Endothelial cell of umbilical vein (primary cell): Measurements from ENCODE around the gene PTCH2. TPM values are rescaled to one million over a fixed set of nuclear protein-coding genes. Genes with fewer than 3 reads are reported as not detected.

Source experiments
- BruUV-seq: library from RNA; stranded (reverse); fragments of 400-500 nt; replicated peaks from 2 replicates; lab custom pipeline; 2021; lab: Mats Ljungman, UMichigan
- CTCF ChIA-PET: fragments of 300-600, 350-600 bp; sonication (Branson Sonifier 250); formaldehyde crosslinking; loops from one replicate; lab custom pipeline; 2021; ENCODE audit warnings: antibody characterized with exemption, inconsistent platforms; lab: Charles Lee
- POLR2A ChIA-PET: fragments of 300-600, 350-600 bp; sonication (Branson Sonifier 250); formaldehyde crosslinking; loops from one replicate; lab custom pipeline; 2021; ENCODE audit warnings: antibody characterized with exemption, inconsistent platforms; lab: Charles Lee
- DNase-seq: peaks from one replicate; pipeline ENCODE4 v3.0.0-alpha.2; 2011; ENCODE audit warnings: low read depth, low spot score
- FAIRE-seq: peaks from 2 replicates; lab custom pipeline; 2011; peaks lifted over from hg19 to GRCh38; lab: Jason Lieb, UNC
- H2AFZ ChIP-seq: 2 replicates; pipeline ENCODE4 v1.6.0; 2012; ENCODE audit warnings: low read depth, low read length, control low read depth, inconsistent platforms
- H3K27ac ChIP-seq: 2 replicates; pipeline ENCODE4 v1.5.1; 2011; ENCODE audit warnings: low read depth, mild to moderate bottlenecking, control low read depth, low read length, moderate library complexity; ENCODE audit not compliant: insufficient read depth
- H3K27me3 ChIP-seq, 2 experiments: 2 replicates each; pipeline versions ENCODE4 v1.6.0 to v1.6.1; 2011; ENCODE audit warnings: low read length in 2 of 2, mixed read lengths in 1 of 2; ENCODE audit not compliant: control insufficient read depth in 2 of 2, insufficient read depth in 2 of 2
- H3K36me3 ChIP-seq, 2 experiments: 2 replicates in 1 of 2; 3 replicates in 1 of 2; pipeline ENCODE4 v1.5.1; 2011; ENCODE audit warnings: low read length in 2 of 2, mild to moderate bottlenecking in 1 of 2, moderate library complexity in 1 of 2; ENCODE audit not compliant: control insufficient read depth in 2 of 2, insufficient read depth in 2 of 2; ENCODE audit errors: extremely low read depth in 1 of 2
- H3K4me1 ChIP-seq: 3 replicates; pipeline ENCODE4 v1.5.1; 2011; ENCODE audit warnings: mild to moderate bottlenecking, low read length; ENCODE audit not compliant: control insufficient read depth, insufficient read depth; ENCODE audit errors: extremely low read depth
- H3K4me2 ChIP-seq: 2 replicates; pipeline ENCODE4 v1.6.1; 2011; ENCODE audit warnings: low read length, control low read depth, mixed read lengths; ENCODE audit not compliant: insufficient read depth
- H3K4me3 ChIP-seq, 3 experiments: fragments of 200-600 bp in 1 of 3; sonication (generic), shearing (Covaris generic) in 1 of 3; replicated peaks in 1 of 3; 2 replicates each; pipeline ENCODE4 v1.5.1; 2011 to 2016; ENCODE audit warnings: control low read depth in 3 of 3, low read length in 3 of 3, mild to moderate bottlenecking in 2 of 3, inconsistent platforms in 1 of 3, low read depth in 1 of 3, moderate library complexity in 1 of 3; ENCODE audit not compliant: insufficient read depth in 1 of 3
- H3K79me2 ChIP-seq: 2 replicates; pipeline ENCODE4 v1.6.0; 2012; ENCODE audit warnings: low read length, inconsistent platforms; ENCODE audit not compliant: control insufficient read depth, insufficient read depth
- H3K9ac ChIP-seq: replicated peaks from 2 replicates; pipeline ENCODE3; 2011; ENCODE audit warnings: low read length, control low read depth; ENCODE audit not compliant: insufficient read depth; ENCODE audit errors: extremely low read depth
- H3K9me1 ChIP-seq: replicated peaks from 3 replicates; pipeline ENCODE4 v1.6.0; 2011; ENCODE audit warnings: mild to moderate bottlenecking, low read length; ENCODE audit not compliant: control insufficient read depth, insufficient read depth; ENCODE audit errors: extremely low read depth
- H3K9me3 ChIP-seq: replicated peaks from 2 replicates; pipeline ENCODE4 v1.5.1; 2012; ENCODE audit warnings: low read length, inconsistent platforms; ENCODE audit not compliant: control insufficient read depth, insufficient read depth
- H4K20me1 ChIP-seq: replicated peaks from 2 replicates; pipeline ENCODE3; 2011; ENCODE audit warnings: mild to moderate bottlenecking, low read length; ENCODE audit not compliant: control insufficient read depth, insufficient read depth; ENCODE audit errors: extremely low read depth
- EZH2 ChIP-seq: IDR thresholded peaks from 2 replicates; pipeline ENCODE4 v1.6.1; 2012; ENCODE audit warnings: borderline replicate concordance, low read depth, mild to moderate bottlenecking, moderate library complexity, low read length, inconsistent platforms; ENCODE audit not compliant: severe bottlenecking
- FOS ChIP-seq: IDR thresholded peaks from 2 replicates; pipeline ENCODE4 v1.6.1; 2011; ENCODE audit warnings: mild to moderate bottlenecking, low read length, moderate library complexity, borderline replicate concordance; ENCODE audit not compliant: insufficient read depth
- GATA2 ChIP-seq: IDR thresholded peaks from 2 replicates; pipeline ENCODE4 v1.7.0; 2011; ENCODE audit warnings: low read depth, mild to moderate bottlenecking, moderate library complexity, mixed read lengths, low read length; ENCODE audit not compliant: insufficient read length, insufficient read depth
- JUN ChIP-seq: IDR thresholded peaks from 2 replicates; pipeline ENCODE4 v1.6.1; 2011; ENCODE audit warnings: borderline replicate concordance, low read depth; ENCODE audit not compliant: insufficient read length, insufficient read depth
- MYC ChIP-seq: IDR thresholded peaks from one replicate; pipeline ENCODE4 v1.6.1; 2011; ENCODE audit warnings: mild to moderate bottlenecking, low read depth, low read length
- POLR2A ChIP-seq: IDR thresholded peaks from 2 replicates; pipeline ENCODE4 v1.6.1; 2012; ENCODE audit warnings: low read depth, mild to moderate bottlenecking, control low read depth, low read length
- POLR2AphosphoS5 ChIP-seq: IDR thresholded peaks from 2 replicates; pipeline ENCODE4 v1.6.1; 2012; ENCODE audit warnings: low read depth, mild to moderate bottlenecking, control low read depth, low read length, moderate library complexity; ENCODE audit not compliant: insufficient read depth
- dilution Hi-C: fragments of 300-500 bp; cut with MboI; formaldehyde crosslinking; loops from one replicate; pipeline ENCODE4 v1.15.0; 2019; ENCODE audit warnings: low sequenced_read_pairs; ENCODE audit not compliant: extremely low pct_ligation_motif_present
- intact Hi-C: fragments of 100-400 bp; cut with micrococcal nuclease; formaldehyde crosslinking; loops from one replicate; pipeline ENCODE4 v1.10.0; 2022
- polyA plus RNA-seq, 4 experiments: library from polyadenylated mRNA; depleted of rRNA in 3 of 4; stranded (reverse) in 3 of 4; unstranded in 1 of 4; fragments of >200 nt; gene quantifications; 2 replicates each; pipeline versions ENCODE4 v1.2.1 to v1.2.3, GENCODE V29; 2011 to 2012; ENCODE audit warnings: missing spikeins in 1 of 4
- total RNA-seq: library from RNA; stranded (reverse); gene quantifications from 2 replicates; pipeline ENCODE4 v1.2.3, GENCODE V29; 2021
- TF ChIP-seq, protein P1 (sequence below), 2 donors: IDR thresholded peaks; 1 replicate in 1 of 2; 2 replicates in 1 of 2; pipeline ENCODE4 v1.5.1; 2011; ENCODE audit warnings: low read length in 2 of 2, mild to moderate bottlenecking in 2 of 2, moderate library complexity in 2 of 2, control low read depth in 1 of 2, inconsistent platforms in 1 of 2, low read depth in 1 of 2; ENCODE audit not compliant: insufficient read depth in 1 of 2; ENCODE audit errors: extremely low read depth in 1 of 2
- TF ChIP-seq, protein P2 (sequence below): IDR thresholded peaks from 2 replicates; pipeline ENCODE4 v1.6.1; 2011; ENCODE audit not compliant: insufficient read depth, insufficient read length

PTCH2 gene
- total and polyA plus RNA-seq, 2 donors (not counting 3 experiments of a cell fraction or from before 2014, with no cell fraction given) = 1.8 TPM

DNA sequence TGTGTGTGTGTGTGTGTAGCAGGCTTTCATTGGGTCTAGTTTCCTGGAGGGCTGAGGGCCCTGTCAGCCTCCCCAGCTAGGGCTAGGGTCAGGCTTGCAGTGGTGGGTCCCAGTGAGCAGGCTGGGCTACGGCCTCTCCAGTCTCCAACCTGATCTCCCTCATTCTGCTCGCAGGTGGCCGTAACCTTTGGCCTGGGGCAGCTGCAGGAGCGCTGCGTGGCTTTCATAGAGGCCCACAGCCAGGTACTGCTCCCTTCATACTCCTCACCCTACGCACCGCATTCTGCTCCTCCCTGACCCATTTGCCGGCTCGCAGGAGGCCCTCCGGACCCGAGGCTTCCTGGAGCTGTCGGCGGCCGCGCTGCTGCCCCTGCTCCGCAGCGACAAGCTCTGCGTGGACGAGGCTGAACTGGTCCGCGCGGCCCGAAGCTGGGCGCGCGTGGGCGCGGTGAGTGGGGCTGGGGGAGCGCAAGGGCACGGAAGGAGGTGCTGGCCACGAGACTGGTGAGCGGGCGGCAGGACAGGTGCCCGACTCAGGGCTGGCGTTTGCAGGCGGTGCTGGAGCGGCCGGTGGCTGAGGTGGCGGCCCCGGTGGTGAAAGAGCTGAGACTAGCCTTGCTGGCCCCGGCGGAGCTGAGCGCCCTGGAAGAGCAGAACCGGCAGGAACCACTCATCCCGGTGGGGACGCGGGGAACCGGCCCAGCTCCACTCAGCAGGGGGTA lies 30.1 kb downstream of the PTCH2 start:
- no peak overlapping the region for H3K9ac ChIP-seq
- FAIRE-seq = no peak
- peaks cover 50% of the 10 kb centered on the region for H3K4me1 ChIP-seq
- H3K4me2 ChIP-seq = no peak overlapping the region
- POLR2A ChIA-PET = interaction anchor here (0.6 to 3.0 kb wide), 2 partner anchors 12 to 732 kb away, joined by 4 to 18 read pairs; partner anchors contain the start of gene PLK3
- no peak overlapping the region for H2AFZ ChIP-seq
- H3K4me3 ChIP-seq = no peak overlapping the region
- DNase-seq = no peak
- intact Hi-C loops = no loop called here
- no peak overlapping the region for H3K27ac ChIP-seq
- CTCF ChIA-PET = interaction anchor here (1.0 to 1.4 kb wide), 3 partner anchors 13 to 23 kb away, joined by 3 to 8 read pairs (median 4); partner anchors contain the start of gene PLK3
- H3K27me3 ChIP-seq = no peaks in the 10 kb centered on the region
- BruUV-seq = no TSS peak
- dilution Hi-C loops = no loop called here
- no peak for TF ChIP-seq MYC
- no peak for TF ChIP-seq GATA2
- TF ChIP-seq POLR2AphosphoS5 = no peak
- TF ChIP-seq, protein P1, sequence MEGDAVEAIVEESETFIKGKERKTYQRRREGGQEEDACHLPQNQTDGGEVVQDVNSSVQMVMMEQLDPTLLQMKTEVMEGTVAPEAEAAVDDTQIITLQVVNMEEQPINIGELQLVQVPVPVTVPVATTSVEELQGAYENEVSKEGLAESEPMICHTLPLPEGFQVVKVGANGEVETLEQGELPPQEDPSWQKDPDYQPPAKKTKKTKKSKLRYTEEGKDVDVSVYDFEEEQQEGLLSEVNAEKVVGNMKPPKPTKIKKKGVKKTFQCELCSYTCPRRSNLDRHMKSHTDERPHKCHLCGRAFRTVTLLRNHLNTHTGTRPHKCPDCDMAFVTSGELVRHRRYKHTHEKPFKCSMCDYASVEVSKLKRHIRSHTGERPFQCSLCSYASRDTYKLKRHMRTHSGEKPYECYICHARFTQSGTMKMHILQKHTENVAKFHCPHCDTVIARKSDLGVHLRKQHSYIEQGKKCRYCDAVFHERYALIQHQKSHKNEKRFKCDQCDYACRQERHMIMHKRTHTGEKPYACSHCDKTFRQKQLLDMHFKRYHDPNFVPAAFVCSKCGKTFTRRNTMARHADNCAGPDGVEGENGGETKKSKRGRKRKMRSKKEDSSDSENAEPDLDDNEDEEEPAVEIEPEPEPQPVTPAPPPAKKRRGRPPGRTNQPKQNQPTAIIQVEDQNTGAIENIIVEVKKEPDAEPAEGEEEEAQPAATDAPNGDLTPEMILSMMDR (IDR thresholded peaks at IDR 0.05; ENCODE audit: extremely low read depth in 1 of 2, insufficient read depth in 1 of 2, low read depth in 1 of 2, low read length in 2 of 2) = no peak
- TF ChIP-seq JUN = no peak
- no peak for TF ChIP-seq POLR2A
- TF ChIP-seq, protein P2, sequence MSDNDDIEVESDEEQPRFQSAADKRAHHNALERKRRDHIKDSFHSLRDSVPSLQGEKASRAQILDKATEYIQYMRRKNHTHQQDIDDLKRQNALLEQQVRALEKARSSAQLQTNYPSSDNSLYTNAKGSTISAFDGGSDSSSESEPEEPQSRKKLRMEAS = no peak
- TF ChIP-seq FOS = no peak
- TF ChIP-seq EZH2 = no peak
- peaks cover 28% of the 10 kb centered on the region for H3K79me2 ChIP-seq
- peaks cover 7 to 12% of the 10 kb centered on the region in 2 experiments for H3K36me3 ChIP-seq
- no peaks in the 10 kb centered on the region for H3K9me1 ChIP-seq
- no peaks in the 10 kb centered on the region for H3K9me3 ChIP-seq
- H4K20me1 ChIP-seq = no peaks in the 10 kb centered on the region
